Adrenal gland (tissue), 12 donors: ENCODE results near the gene KLC4. TPM values are rescaled to one million over a fixed set of nuclear protein-coding genes. Genes with fewer than 3 reads are reported as not detected.
A peak's percentile ranks its signal among the peaks of the same experiment; 100 is the strongest.

Experiments
- DNase-seq, 7 donors: peaks; one replicate each; pipeline ENCODE4 v3.0.0-alpha.2; 2019 to 2020
- H3K27ac ChIP-seq, 5 donors: fragments of 200-600 bp; sonication (generic) in 4 of 5; 1 replicate in 3 of 5; 2 replicates in 2 of 5; pipeline versions ENCODE4 v1.5.1 to v1.8.0; 2016 to 2020; ENCODE audit warnings: mild to moderate bottlenecking in 1 of 5
- H3K27me3 ChIP-seq: fragments of 200-600 bp; 2 replicates; pipeline ENCODE4 v1.8.0; 2021
- H3K36me3 ChIP-seq, 2 donors: fragments of 200-600 bp; replicated peaks in 1 of 2; 1 replicate in 1 of 2; 2 replicates in 1 of 2; pipeline versions ENCODE4 v1.5.1 to v1.8.0; 2018 to 2022
- H3K4me1 ChIP-seq, 2 donors: fragments of 200-600 bp; replicated peaks in 1 of 2; 1 replicate in 1 of 2; 2 replicates in 1 of 2; pipeline versions ENCODE4 v1.5.1 to v1.8.0; 2018 to 2021
- H3K4me3 ChIP-seq, 4 donors: fragments of 200-600 bp; sonication (generic) in 3 of 4; one replicate each; pipeline ENCODE4 v1.5.1; 2016 to 2018
- H3K9me3 ChIP-seq, 3 donors: fragments of 200-600 bp; sonication (generic) in 1 of 3; replicated peaks in 1 of 3; 1 replicate in 2 of 3; 2 replicates in 1 of 3; pipeline versions ENCODE4 v1.5.1 to v1.8.0; 2016 to 2021
- POLR2A ChIP-seq, 2 donors: fragments of 450-650 bp; IDR thresholded peaks; one replicate each; pipeline ENCODE4 v1.6.1; 2017; ENCODE audit warnings: antibody characterized with exemption in 2 of 2, mild to moderate bottlenecking in 2 of 2, moderate library complexity in 1 of 2
- WGBS, 4 donors: extraction: QIAGEN DNeasy Blood & Tissue Kit in 2 of 4; methylation state at CpG; one replicate each; pipeline versions ENCODE4 v1.1.5 to v1.1.7; 2013 to 2017; 5-methylcytosine and 5-hydroxymethylcytosine counted together
- intact Hi-C, 2 donors: fragments of 100-400 bp; cut with DNase I; formaldehyde crosslinking; loops; one replicate each; pipeline versions ENCODE4 v1.14.1 to v1.15.0; 2022 to 2023
- polyA plus RNA-seq, 3 donors: library from polyadenylated mRNA; stranded (reverse); fragments of 200-250 nt in 2 of 3; fragments of 350-450 nt in 1 of 3; fragmentation: Illumina TruSeq in 1 of 3; extraction: RNeasy Lipid Tissue Mini Kit (QIAGEN cat#74804) in 1 of 3; gene quantifications; one replicate each; pipeline ENCODE4 v1.2.3, GENCODE V29; 2013 to 2014
- total RNA-seq, 9 donors: library from RNA; depleted of rRNA in 4 of 9; stranded (reverse); fragments of >200 nt in 4 of 9; fragments of 120-200 nt in 1 of 9; fragmentation: NEBNext Ultra II Directional in 1 of 9; extraction: Animal tissue kit (Norgen Biotek cat#: 25700) in 1 of 9; gene quantifications; one replicate each; pipeline versions ENCODE4 v1.1.0 to v1.2.4, GENCODE V29; 2013 to 2023
- TF ChIP-seq, protein P1 (sequence below), 6 experiments: fragments of 450-650 bp in 4 of 6; fragments of 200-600 bp in 2 of 6; sonication (generic) in 1 of 6; IDR thresholded peaks; 1 replicate in 5 of 6; 2 replicates in 1 of 6; pipeline versions ENCODE4 v1.5.1 to v1.8.0; 2016 to 2021; ENCODE audit warnings: antibody characterized with exemption in 6 of 6, mild to moderate bottlenecking in 2 of 6, moderate library complexity in 1 of 6
- donor health status: healthy with polysubstance abuse.
- donor health status: Bipolar disorder and iron deficiency.
- donor health status: DM: yes; HTN: yes; CAD: no.
- donor health status: DM: no; HTN: no; CAD: no.
- donor health status: DM: no; HTN: no; CAD: no.
- donor health status: DM: yes; HTN: yes; CAD: no.

Gene KLC4
- total and polyA plus RNA-seq, 12 donors, result 14.2 to 84.9 (median 33.9) TPM

DNA sequence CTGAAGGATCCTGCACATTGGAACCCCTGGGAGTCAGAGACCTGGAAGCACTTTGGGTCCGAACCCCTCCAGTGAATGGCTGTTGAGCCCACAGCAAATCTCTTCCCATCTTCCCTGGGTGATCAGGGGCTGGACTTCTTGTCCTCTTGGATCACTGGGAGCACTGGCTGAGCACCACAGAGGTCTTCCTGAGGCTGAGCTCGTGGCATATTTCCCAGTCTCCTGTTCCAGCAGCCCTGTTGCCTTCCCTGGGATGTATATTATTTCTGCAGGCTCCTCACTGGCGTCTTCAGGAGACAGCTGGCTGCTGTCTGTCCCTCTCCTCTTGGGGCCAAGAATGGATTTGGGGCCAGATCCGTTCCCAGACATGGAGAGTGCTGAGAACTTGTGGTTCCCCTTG is 60.1 kb downstream of the KLC4 start:
- H3K36me3 ChIP-seq, result no peaks in the 10 kb centered on the region
- H3K4me1 ChIP-seq, result peaks cover 0 to 30% of the 10 kb centered on the region in 2 donors
- 77 to 100% (median 82%) methylated on average over 1 to 4 of the region's 4 CpGs for WGBS, 4 donors
- TF ChIP-seq POLR2A (IDR thresholded peaks at IDR 0.05), result no peak
- TF ChIP-seq, protein P1, sequence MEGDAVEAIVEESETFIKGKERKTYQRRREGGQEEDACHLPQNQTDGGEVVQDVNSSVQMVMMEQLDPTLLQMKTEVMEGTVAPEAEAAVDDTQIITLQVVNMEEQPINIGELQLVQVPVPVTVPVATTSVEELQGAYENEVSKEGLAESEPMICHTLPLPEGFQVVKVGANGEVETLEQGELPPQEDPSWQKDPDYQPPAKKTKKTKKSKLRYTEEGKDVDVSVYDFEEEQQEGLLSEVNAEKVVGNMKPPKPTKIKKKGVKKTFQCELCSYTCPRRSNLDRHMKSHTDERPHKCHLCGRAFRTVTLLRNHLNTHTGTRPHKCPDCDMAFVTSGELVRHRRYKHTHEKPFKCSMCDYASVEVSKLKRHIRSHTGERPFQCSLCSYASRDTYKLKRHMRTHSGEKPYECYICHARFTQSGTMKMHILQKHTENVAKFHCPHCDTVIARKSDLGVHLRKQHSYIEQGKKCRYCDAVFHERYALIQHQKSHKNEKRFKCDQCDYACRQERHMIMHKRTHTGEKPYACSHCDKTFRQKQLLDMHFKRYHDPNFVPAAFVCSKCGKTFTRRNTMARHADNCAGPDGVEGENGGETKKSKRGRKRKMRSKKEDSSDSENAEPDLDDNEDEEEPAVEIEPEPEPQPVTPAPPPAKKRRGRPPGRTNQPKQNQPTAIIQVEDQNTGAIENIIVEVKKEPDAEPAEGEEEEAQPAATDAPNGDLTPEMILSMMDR (IDR thresholded peaks at IDR 0.05), result no peak
- no peaks in the 10 kb centered on the region for H3K9me3 ChIP-seq
- H3K4me3 ChIP-seq, result no peak overlapping the region
- H3K27ac ChIP-seq, result no peak overlapping the region
- DNase-seq, result no peak
- intact Hi-C loops, result no loop called here
- no peaks in the 10 kb centered on the region for H3K27me3 ChIP-seq

DNA sequence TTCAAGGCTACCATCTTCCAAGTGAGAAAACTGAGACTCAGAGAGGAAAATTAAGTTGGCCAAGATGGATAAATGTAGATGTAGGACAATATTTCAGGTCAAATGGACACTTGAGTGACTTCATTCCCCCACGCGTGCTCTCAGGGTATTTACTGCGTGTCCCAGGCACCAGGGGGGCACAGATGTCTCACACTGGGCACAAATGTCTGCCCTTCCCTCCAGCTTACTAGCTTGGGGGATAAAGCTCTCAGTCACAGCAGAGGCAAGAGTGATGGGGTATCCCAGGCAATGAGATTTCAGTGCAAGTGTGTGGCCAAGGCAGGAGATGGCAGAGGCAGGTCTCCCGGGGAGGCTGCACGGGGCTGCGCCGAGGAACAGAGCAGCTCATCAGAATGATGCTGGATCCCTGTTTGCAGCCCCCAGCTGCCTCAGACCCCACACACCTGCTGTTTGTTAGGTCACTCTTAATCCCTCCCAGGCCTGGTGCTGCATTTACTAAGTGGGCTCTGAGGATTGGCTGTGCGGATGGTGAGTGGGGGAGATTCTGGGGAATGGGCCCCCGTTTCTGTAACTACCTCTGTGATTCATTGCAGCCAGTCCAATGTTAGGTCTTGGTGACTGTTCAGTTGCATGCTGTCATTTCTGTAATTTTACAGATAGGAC is 60.8 kb downstream of the KLC4 start:
- Histone ChIP-seq H3K4me3 (no peak overlapping the region), H3K4me1 (peaks cover 0 to 23% of the 10 kb centered on the region in 2 donors), H3K27me3 (no peaks in the 10 kb centered on the region), H3K36me3 (no peaks in the 10 kb centered on the region), H3K27ac (peak overlapping the region in 2 of 5 donors; percentile 62 to 86), H3K9me3 (no peaks in the 10 kb centered on the region)
- TF ChIP-seq, protein P1 (IDR thresholded peaks at IDR 0.05), result no peak
- no peak for TF ChIP-seq POLR2A (IDR thresholded peaks at IDR 0.05)
- no peak for DNase-seq
- intact Hi-C loops, result no loop called here
- 90 to 92% (median 91%) methylated on average over 7 to 9 of the region's 9 CpGs for WGBS, 4 donors

DNA sequence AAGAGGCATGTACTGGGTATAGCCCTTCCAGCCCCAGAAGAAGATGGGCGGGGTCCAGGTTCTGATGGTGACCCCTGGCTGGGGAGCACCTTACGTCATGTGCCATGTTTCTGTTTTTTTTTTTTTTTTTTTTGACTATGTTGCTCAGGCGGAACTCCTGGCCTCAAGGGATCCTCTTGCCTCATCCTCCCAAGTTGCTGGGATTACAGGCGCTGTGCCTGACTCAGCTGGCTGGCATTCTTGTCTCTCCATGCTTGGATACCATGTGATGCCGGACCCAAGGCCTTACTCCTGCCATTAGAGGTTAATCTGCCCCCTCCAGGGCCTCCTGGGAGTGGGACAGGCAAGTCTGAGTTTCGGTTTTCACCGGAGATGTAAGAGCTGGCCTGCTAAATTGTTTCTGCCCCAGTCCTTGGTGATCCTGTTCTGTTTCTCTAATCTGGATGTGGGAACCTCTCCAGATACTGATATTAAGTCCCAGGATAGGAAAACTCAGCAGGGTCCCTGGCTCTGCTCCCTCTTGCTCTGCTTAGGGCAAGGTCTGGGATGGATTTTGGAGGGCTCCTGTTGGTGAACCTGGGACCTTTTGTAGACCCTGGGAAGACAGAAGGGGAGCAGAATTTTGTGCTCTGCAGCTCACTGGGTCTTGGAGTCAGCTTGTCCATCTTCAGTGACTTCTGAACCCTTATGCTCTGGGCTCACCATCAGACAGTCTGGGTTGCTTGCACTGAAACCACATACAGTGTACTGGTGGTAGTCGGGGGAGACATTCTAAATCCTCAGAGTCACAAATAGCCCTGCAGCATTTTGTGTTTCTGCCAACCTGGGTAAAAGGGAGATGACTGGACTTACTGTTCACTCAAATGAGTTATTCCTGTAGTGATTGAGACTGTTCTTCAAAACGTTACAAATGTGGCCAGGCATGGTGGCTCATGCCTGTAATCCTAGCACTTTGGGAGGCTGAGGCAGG is 61.8 kb downstream of the KLC4 start:
- Histone ChIP-seq H3K27me3 (no peaks in the 10 kb centered on the region), H3K4me1 (peaks cover 0 to 22% of the 10 kb centered on the region in 2 donors), H3K4me3 (no peak overlapping the region), H3K27ac (peak overlapping the region; percentile 13 to 86 (median 62)), H3K36me3 (no peaks in the 10 kb centered on the region), H3K9me3 (no peaks in the 10 kb centered on the region)
- TF ChIP-seq, protein P1 (IDR thresholded peaks at IDR 0.05), result peak in 1 of 6 experiments; percentile 6
- no peak for TF ChIP-seq POLR2A (IDR thresholded peaks at IDR 0.05)
- WGBS, 4 donors, result 42 to 48% (median 43%) methylated on average over 9 of the region's 9 CpGs
- DNase-seq, result peak; percentile 58 to 92 (median 90)
- intact Hi-C loops, result no loop called here

DNA sequence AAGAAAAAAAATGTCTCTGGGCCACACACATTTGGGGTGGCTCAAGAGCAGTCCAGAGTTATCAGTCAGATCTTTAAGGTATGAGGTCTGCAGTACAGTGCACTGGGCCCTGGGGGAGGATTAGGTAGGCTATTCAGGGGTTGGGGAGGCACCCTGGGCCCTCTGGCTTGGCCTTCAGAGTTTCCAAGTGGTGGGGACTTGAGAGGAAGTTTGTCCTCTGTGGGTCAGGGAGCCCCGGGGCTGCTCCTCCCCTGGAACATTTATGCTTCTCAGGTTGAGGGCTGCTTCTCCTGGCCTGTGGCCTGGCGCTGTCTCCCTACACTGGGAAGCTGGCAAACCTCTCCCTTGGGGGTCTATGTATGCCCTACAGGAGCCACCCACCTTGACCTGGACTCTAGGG is 62.7 kb downstream of the KLC4 start:
- Histone ChIP-seq H3K27ac (no peak overlapping the region), H3K4me1 (peaks cover 0 to 22% of the 10 kb centered on the region in 2 donors), H3K4me3 (no peak overlapping the region), H3K27me3 (no peaks in the 10 kb centered on the region), H3K9me3 (no peaks in the 10 kb centered on the region), H3K36me3 (no peaks in the 10 kb centered on the region)
- intact Hi-C loops, result no loop called here
- 67 to 80% (median 73%) methylated on average over 2 of the region's 2 CpGs for WGBS, 4 donors
- TF ChIP-seq, protein P1 (IDR thresholded peaks at IDR 0.05), result no peak
- no peak for TF ChIP-seq POLR2A (IDR thresholded peaks at IDR 0.05)
- no peak for DNase-seq
